Measurements from ENCODE around the gene GATM. TPM values are rescaled to one million over a fixed set of nuclear protein-coding genes. Genes with fewer than 3 reads are reported as not detected.

The GATM gene
- total and polyA plus RNA-seq, 12 donors: 3.6 to 73.2 (median 25.8) TPM

- no peaks in the 10 kb centered on the region for H3K27me3 ChIP-seq
- no peak overlapping the region for H3K4me3 ChIP-seq
- no peak for DNase-seq
- intact Hi-C loops (cut with DNase I): no loop called here
- H3K9me3 ChIP-seq (replicated peaks in 1 of 3): no peaks in the 10 kb centered on the region
- TF ChIP-seq POLR2A (IDR thresholded peaks at IDR 0.05) (no peak), CTCF (IDR thresholded peaks at IDR 0.05) (no peak)
- no peaks in the 10 kb centered on the region for H3K36me3 ChIP-seq (replicated peaks in 1 of 2)
- H3K27ac ChIP-seq: no peak overlapping the region
- 53 to 57% (median 56%) methylated on average over 7 of the region's 7 CpGs for WGBS, 4 donors
- no peaks in the 10 kb centered on the region for H3K4me1 ChIP-seq (replicated peaks in 1 of 2)
Observed at GRCh38 chr15:45326741-45327140, 51.6 kb downstream of the GATM start.

DNA sequence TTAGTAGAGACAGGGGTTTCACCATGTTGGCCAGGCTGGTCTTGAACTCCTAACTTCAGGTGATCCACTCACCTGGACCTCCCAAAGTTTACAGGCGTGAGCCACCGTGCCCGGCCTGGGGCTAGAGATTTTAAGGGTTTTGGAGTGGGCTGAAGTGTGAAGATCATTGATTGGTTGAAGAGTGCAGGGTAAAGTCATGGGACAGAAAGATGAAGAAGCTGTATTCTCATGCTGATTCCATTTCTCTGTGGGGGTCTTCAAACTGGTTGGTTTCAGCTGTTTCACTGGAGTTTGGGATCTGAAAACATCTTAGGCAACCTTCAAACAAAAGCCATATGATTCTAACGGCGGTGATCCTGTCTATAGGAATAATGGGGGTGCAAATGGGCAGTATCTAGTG is 52.1 kb downstream of the GATM start:
- Histone ChIP-seq H3K27me3 (no peaks in the 10 kb centered on the region), H3K27ac (no peak overlapping the region), H3K4me3 (no peak overlapping the region), H3K36me3 (replicated peaks in 1 of 2) (no peaks in the 10 kb centered on the region), H3K4me1 (replicated peaks in 1 of 2) (no peaks in the 10 kb centered on the region), H3K9me3 (replicated peaks in 1 of 3) (no peaks in the 10 kb centered on the region)
- WGBS, 4 donors: 61 to 88% (median 69%) methylated on average over 5 of the region's 5 CpGs
- intact Hi-C loops (cut with DNase I): no loop called here
- no peak for DNase-seq
- TF ChIP-seq CTCF (IDR thresholded peaks at IDR 0.05) (no peak), POLR2A (IDR thresholded peaks at IDR 0.05) (no peak)

GRCh38 chr15:45320581-45321205 is 57.7 kb downstream of the GATM start:
- no peak for DNase-seq
- H3K4me3 ChIP-seq: no peak overlapping the region
- WGBS, 4 donors: 65 to 80% (median 74%) methylated on average over 3 of the region's 3 CpGs
- no peaks in the 10 kb centered on the region for H3K27me3 ChIP-seq
- no peaks in the 10 kb centered on the region for H3K36me3 ChIP-seq (replicated peaks in 1 of 2)
- no peaks in the 10 kb centered on the region for H3K9me3 ChIP-seq (replicated peaks in 1 of 3)
- no peak overlapping the region for H3K27ac ChIP-seq
- intact Hi-C loops (cut with DNase I): no loop called here
- no peaks in the 10 kb centered on the region for H3K4me1 ChIP-seq (replicated peaks in 1 of 2)
- TF ChIP-seq CTCF (IDR thresholded peaks at IDR 0.05) (no peak), POLR2A (IDR thresholded peaks at IDR 0.05) (no peak)

- 74 to 79% (median 75%) methylated on average over 7 of the region's 7 CpGs for WGBS, 4 donors
- no peaks in the 10 kb centered on the region for H3K9me3 ChIP-seq (replicated peaks in 1 of 3)
- H3K4me1 ChIP-seq (replicated peaks in 1 of 2): no peaks in the 10 kb centered on the region
- DNase-seq: no peak
- H3K36me3 ChIP-seq (replicated peaks in 1 of 2): no peaks in the 10 kb centered on the region
- H3K27ac ChIP-seq: no peak overlapping the region
- TF ChIP-seq POLR2A (IDR thresholded peaks at IDR 0.05): no peak
- TF ChIP-seq CTCF (IDR thresholded peaks at IDR 0.05): no peak
- H3K27me3 ChIP-seq: no peaks in the 10 kb centered on the region
- no peak overlapping the region for H3K4me3 ChIP-seq
- intact Hi-C loops (cut with DNase I): loop anchor here in 1 of 2 donors (10.0 kb wide), 1 partner anchor 75 kb away; no protein-coding TSS in a partner anchor
Observed at GRCh38 chr15:45319472-45320214, 58.7 kb downstream of the GATM start.

Measured in adrenal gland (tissue), 12 donors.